Fibroblast of lung (primary cell): Measurements from ENCODE around the gene ANKS1B.

Source experiments
- CTCF ChIP-seq, 2 donors: IDR thresholded peaks in 1 of 2; conservative IDR thresholded peaks in 1 of 2; 1 replicate in 1 of 2; 2 replicates in 1 of 2; pipeline ENCODE4 v1.5.1; 2011 to 2012; ENCODE audit warnings: low read length in 2 of 2, control low read depth in 1 of 2, inconsistent platforms in 1 of 2, low read depth in 1 of 2, mild to moderate bottlenecking in 1 of 2
- EZH2 ChIP-seq: IDR thresholded peaks from 2 replicates; pipeline ENCODE4 v1.5.1; 2012; ENCODE audit warnings: low read length, control low read depth, mild to moderate bottlenecking; ENCODE audit errors: missing control alignments

- TF ChIP-seq CTCF (conservative IDR thresholded peaks at IDR 0.05 in 1 of 2, IDR thresholded peaks at IDR 0.05 in 1 of 2; ENCODE audit: low read depth in 1 of 2, low read length in 2 of 2) (no peak), EZH2 (no peak)
These were observed 11.4 kb upstream of the ANKS1B start for GRCh38 chr12:99996095-99996494.
